SU-DHL-6 (cell line): ENCODE data around the gene ACACB.

Experiments
- H2AFZ ChIP-seq: fragments of 200-600 bp; sonication (generic); 2 replicates; pipeline ENCODE4 v1.6.1; 2014; ENCODE audit warnings: low read depth, mild to moderate bottlenecking, moderate library complexity, mixed read lengths, antibody characterized with exemption, low read length; ENCODE audit not compliant: severe bottlenecking
- H3F3A ChIP-seq: fragments of 200-600 bp; shearing (Covaris generic); 2 replicates; pipeline ENCODE4 v1.6.0; 2016; ENCODE audit warnings: antibody characterized with exemption, mild to moderate bottlenecking; ENCODE audit not compliant: insufficient read depth
- H3K27ac ChIP-seq: fragments of 200-600 bp; sonication (generic); 2 replicates; pipeline ENCODE4 v1.5.1; 2016; ENCODE audit warnings: low read depth, mild to moderate bottlenecking, low read length, moderate library complexity, mixed read lengths
- H3K27me3 ChIP-seq: fragments of 200-600 bp; sonication (generic), shearing (Covaris generic); 2 replicates; pipeline ENCODE4 v1.6.0; 2014; ENCODE audit warnings: mild to moderate bottlenecking, low read length
- H3K36me3 ChIP-seq: fragments of 200-600 bp; sonication (generic); 2 replicates; pipeline ENCODE4 v1.6.1; 2014; ENCODE audit warnings: mild to moderate bottlenecking, low read length, mixed read lengths
- H3K4me2 ChIP-seq: fragments of 300-600, 200-600 bp; shearing (Covaris generic), sonication (generic); 2 replicates; pipeline ENCODE4 v1.6.0; 2014; ENCODE audit warnings: low read length, low read depth, mild to moderate bottlenecking; ENCODE audit not compliant: poor library complexity, severe bottlenecking
- H3K4me3 ChIP-seq: fragments of 200-600 bp; sonication (generic); 2 replicates; pipeline ENCODE4 v1.5.1; 2014; ENCODE audit warnings: antibody characterized with exemption, low read length, mild to moderate bottlenecking, mixed read lengths; ENCODE audit not compliant: insufficient read depth, poor library complexity, severe bottlenecking
- H3K79me2 ChIP-seq: fragments of 200-600 bp; sonication (generic); 2 replicates; pipeline ENCODE4 v1.6.1; 2014; ENCODE audit warnings: mild to moderate bottlenecking, low read length, moderate library complexity; ENCODE audit not compliant: insufficient read depth
- H3K9ac ChIP-seq: fragments of 200-600 bp; sonication (generic); 2 replicates; pipeline ENCODE4 v1.7.0; 2014; ENCODE audit warnings: mild to moderate bottlenecking, low read length
- H3K9me2 ChIP-seq: fragments of 200-600 bp; sonication (generic); replicated peaks from 2 replicates; pipeline ENCODE4 v1.6.1; 2014; ENCODE audit warnings: low read length; ENCODE audit not compliant: insufficient read depth
- H3K9me3 ChIP-seq: fragments of 200-600 bp; sonication (generic); 2 replicates; pipeline ENCODE4 v1.6.1; 2014; ENCODE audit warnings: low read length, mixed read lengths; ENCODE audit not compliant: insufficient read depth
- H4K20me1 ChIP-seq: fragments of 200-600 bp; sonication (generic); 2 replicates; pipeline ENCODE4 v1.6.1; 2014; ENCODE audit warnings: low read depth, mild to moderate bottlenecking, antibody characterized with exemption, low read length, moderate library complexity, mixed read lengths
- EZH2phosphoT487 ChIP-seq: fragments of 200-600 bp; sonication (generic), shearing (Covaris generic); conservative IDR thresholded peaks from 2 replicates; pipeline ENCODE4 v1.6.1; 2018; ENCODE audit warnings: mild to moderate bottlenecking, antibody characterized with exemption, low read length, moderate library complexity, mixed read lengths
- TF ChIP-seq, protein P1 (sequence below): fragments of 200-600 bp; sonication (generic); IDR thresholded peaks from one replicate; pipeline ENCODE4 v1.5.1; 2017; ENCODE audit warnings: antibody characterized with exemption, mild to moderate bottlenecking, low read length, moderate library complexity; ENCODE audit not compliant: insufficient read depth, poor library complexity, severe bottlenecking

The ACACB gene

DNA sequence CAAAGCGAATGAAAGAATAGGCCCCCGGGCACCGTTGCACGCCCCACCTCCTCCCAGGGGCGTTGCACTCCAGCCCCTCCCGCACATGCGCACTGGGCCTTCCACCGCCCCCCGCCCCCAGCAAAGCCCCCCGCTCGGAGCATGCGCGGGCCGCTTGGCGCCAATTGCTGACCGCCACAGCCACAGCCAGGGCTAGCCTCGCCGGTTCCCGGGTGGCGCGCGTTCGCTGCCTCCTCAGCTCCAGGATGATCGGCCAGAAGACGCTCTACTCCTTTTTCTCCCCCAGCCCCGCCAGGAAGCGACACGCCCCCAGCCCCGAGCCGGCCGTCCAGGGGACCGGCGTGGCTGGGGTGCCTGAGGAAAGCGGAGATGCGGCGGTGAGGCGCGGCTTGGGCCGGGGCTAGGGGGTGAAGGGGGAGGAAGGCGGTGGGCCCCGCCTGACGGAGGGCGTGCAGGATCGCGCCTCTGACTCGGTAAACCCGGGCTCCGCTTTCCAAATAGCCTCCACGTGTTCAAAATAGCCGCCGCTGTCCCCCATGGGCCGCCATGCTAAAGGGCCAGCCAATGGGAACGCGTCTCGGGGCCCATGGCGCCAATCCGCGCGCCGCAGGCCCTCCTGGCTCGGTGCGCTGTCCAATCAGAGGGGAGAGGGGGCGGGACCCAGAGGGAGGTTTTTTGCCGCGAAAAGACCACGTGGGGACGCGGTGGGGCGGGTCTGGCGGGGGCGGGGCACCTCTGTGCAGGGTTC, 18.8 kb upstream of the ACACB start, which contains the start of gene UNG:
Gene UNG (plus strand): TSS at position 163 of the 748 bp plus-strand sequence. CDS start 83 bp downstream, at position 246.
- Histone ChIP-seq H3K27ac (peak within 1 kb of the TSS; percentile 75), H2AFZ (peak within 1 kb of the TSS; percentile 96), H3K9me2 (no peaks in the 10 kb centered on the region), H3F3A (peaks cover 4% of the 10 kb centered on the region; the same call in 1 of the 2 replicates), H4K20me1 (no peaks in the 10 kb centered on the region), H3K36me3 (peaks cover 3% of the 10 kb centered on the region; the same call in 1 of the 2 replicates), H3K4me2 (peak within 1 kb of the TSS; percentile 85), H3K4me3 (peak within 1 kb of the TSS; percentile 93), H3K27me3 (no peaks in the 10 kb centered on the region), H3K9me3 (no peaks in the 10 kb centered on the region), H3K9ac (peak within 1 kb of the TSS; percentile 80), H3K79me2 (peaks cover 15% of the 10 kb centered on the region)
- TF ChIP-seq EZH2phosphoT487, result no peak
- TF ChIP-seq, protein P1, sequence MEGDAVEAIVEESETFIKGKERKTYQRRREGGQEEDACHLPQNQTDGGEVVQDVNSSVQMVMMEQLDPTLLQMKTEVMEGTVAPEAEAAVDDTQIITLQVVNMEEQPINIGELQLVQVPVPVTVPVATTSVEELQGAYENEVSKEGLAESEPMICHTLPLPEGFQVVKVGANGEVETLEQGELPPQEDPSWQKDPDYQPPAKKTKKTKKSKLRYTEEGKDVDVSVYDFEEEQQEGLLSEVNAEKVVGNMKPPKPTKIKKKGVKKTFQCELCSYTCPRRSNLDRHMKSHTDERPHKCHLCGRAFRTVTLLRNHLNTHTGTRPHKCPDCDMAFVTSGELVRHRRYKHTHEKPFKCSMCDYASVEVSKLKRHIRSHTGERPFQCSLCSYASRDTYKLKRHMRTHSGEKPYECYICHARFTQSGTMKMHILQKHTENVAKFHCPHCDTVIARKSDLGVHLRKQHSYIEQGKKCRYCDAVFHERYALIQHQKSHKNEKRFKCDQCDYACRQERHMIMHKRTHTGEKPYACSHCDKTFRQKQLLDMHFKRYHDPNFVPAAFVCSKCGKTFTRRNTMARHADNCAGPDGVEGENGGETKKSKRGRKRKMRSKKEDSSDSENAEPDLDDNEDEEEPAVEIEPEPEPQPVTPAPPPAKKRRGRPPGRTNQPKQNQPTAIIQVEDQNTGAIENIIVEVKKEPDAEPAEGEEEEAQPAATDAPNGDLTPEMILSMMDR, result no peak

DNA sequence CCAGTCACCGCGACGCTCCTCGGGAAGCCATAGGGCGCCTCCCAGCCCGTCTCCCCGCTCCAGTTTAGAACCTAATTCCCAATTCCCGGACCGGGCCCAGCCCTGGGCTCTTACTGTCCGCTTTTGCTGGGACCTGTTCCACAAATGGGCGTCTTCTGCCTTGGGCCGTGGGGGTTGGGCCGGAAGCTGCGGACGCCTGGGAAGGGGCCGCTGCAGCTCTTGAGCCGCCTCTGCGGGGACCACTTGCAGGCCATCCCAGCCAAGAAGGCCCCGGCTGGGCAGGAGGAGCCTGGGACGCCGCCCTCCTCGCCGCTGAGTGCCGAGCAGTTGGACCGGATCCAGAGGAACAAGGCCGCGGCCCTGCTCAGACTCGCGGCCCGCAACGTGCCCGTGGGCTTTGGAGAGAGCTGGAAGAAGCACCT, 18.2 kb upstream of the ACACB start:
- Histone ChIP-seq H3K9me2 (no peaks in the 10 kb centered on the region), H3K4me2 (peak overlapping the region; percentile 85), H3K4me3 (peak overlapping the region; percentile 93), H2AFZ (peak overlapping the region; percentile 33), H4K20me1 (no peaks in the 10 kb centered on the region), H3K27ac (no peak overlapping the region), H3K36me3 (peaks cover 3% of the 10 kb centered on the region; the same call in 1 of the 2 replicates), H3K79me2 (peaks cover 10% of the 10 kb centered on the region; the same call in 1 of the 2 replicates), H3F3A (peaks cover 4% of the 10 kb centered on the region; the same call in 1 of the 2 replicates), H3K9ac (peak overlapping the region; percentile 80), H3K27me3 (no peaks in the 10 kb centered on the region), H3K9me3 (no peaks in the 10 kb centered on the region)
- TF ChIP-seq, protein P1, result no peak
- TF ChIP-seq EZH2phosphoT487, result no peak

DNA sequence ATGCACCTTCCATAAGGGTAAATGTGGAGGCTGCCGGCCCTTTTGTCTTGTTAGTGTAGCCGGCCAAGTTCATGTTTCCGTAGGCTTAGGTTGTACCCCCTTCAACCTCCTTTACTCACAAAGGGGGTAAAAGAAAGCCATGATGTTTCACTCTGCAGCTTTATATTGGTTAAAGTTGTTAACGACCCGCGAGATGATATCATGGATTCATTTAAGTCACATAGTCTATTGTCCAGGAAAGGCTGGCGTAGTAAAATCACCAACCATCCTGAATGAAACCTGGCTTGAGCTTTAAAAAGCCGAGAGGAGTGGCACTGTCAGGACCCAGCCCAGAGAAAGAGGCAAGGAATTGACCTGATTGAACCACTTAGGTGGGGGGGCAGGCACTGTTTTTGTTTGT, 17.7 kb upstream of the ACACB start:
- peak overlapping the region; percentile 93 for H3K4me3 ChIP-seq
- peak overlapping the region; percentile 85 for H3K4me2 ChIP-seq
- peak overlapping the region; percentile 33 for H2AFZ ChIP-seq
- peaks cover 4% of the 10 kb centered on the region; the same call in 1 of the 2 replicates for H3F3A ChIP-seq
- H3K27ac ChIP-seq, result no peak overlapping the region
- H3K9me3 ChIP-seq, result no peaks in the 10 kb centered on the region
- TF ChIP-seq EZH2phosphoT487, result no peak
- TF ChIP-seq, protein P1, result no peak
- H3K9me2 ChIP-seq, result no peaks in the 10 kb centered on the region
- H3K36me3 ChIP-seq, result peaks cover 6% of the 10 kb centered on the region; the same call in 1 of the 2 replicates
- H4K20me1 ChIP-seq, result no peaks in the 10 kb centered on the region
- H3K79me2 ChIP-seq, result peaks cover 9% of the 10 kb centered on the region; the same call in 1 of the 2 replicates
- H3K27me3 ChIP-seq, result no peaks in the 10 kb centered on the region
- H3K9ac ChIP-seq, result peak overlapping the region; percentile 80
